ENCODE data around the gene SLC2A2.
"Not testable (repeated sequence)": the region's sequence is repeated elsewhere in the genome, so short reads cannot be mapped to it uniquely, and the experiment has no call there.

SLC2A2 gene

GRCh38 chr3:170982733-170983132 is 43.8 kb downstream of the SLC2A2 start:
- no peak for DNase-seq

- no peak for DNase-seq
Measured at GRCh38 chr3:170980399-170980798, 46.1 kb downstream of the SLC2A2 start.

- no peak for DNase-seq
Measured at GRCh38 chr3:170977949-170978745, 48.4 kb downstream of the SLC2A2 start.

- no peak for DNase-seq
Measured at GRCh38 chr3:170976190-170976519, 50.4 kb downstream of the SLC2A2 start.

- DNase-seq = no peak
Measured at GRCh38 chr3:170975283-170976189, 51.0 kb downstream of the SLC2A2 start.

- DNase-seq = no peak
Measured at GRCh38 chr3:170974872-170975271, 51.6 kb downstream of the SLC2A2 start.

GRCh38 chr3:170972917-170973316 is 53.6 kb downstream of the SLC2A2 start:
- not testable (repeated sequence) for DNase-seq

GRCh38 chr3:170967126-170967525 is 59.4 kb downstream of the SLC2A2 start:
- DNase-seq = no peak

GRCh38 chr3:170966495-170966894 is 60.0 kb downstream of the SLC2A2 start:
- DNase-seq = no peak

- no peak for DNase-seq
Measured at GRCh38 chr3:170962411-170962810, 64.1 kb downstream of the SLC2A2 start.

- DNase-seq = no peak
Measured at GRCh38 chr3:170961616-170962400, 64.7 kb downstream of the SLC2A2 start.

- DNase-seq = no peak
Measured at GRCh38 chr3:170959457-170959856, 67.1 kb downstream of the SLC2A2 start.

GRCh38 chr3:170956647-170957046 is 69.9 kb downstream of the SLC2A2 start:
- no peak for DNase-seq

- no peak for DNase-seq
Measured at GRCh38 chr3:170953736-170954135, 72.8 kb downstream of the SLC2A2 start.

- no peak for DNase-seq
Measured at GRCh38 chr3:170953229-170953628, 73.3 kb downstream of the SLC2A2 start.

GRCh38 chr3:170949211-170949610 is 77.3 kb downstream of the SLC2A2 start:
- no peak for DNase-seq

- no peak for DNase-seq
Measured at GRCh38 chr3:170947018-170947769, 79.3 kb downstream of the SLC2A2 start.

Data from DMS153 (cell line).